ENCODE measurements around the gene LSM3. TPM values are rescaled to one million over a fixed set of nuclear protein-coding genes. Genes with fewer than 3 reads are reported as not detected.
A peak's percentile ranks its signal among the peaks of the same experiment; 100 is the strongest.

Gene LSM3
- total RNA-seq, 1 experiment from 2014 or later, result 17.7 TPM

DNA sequence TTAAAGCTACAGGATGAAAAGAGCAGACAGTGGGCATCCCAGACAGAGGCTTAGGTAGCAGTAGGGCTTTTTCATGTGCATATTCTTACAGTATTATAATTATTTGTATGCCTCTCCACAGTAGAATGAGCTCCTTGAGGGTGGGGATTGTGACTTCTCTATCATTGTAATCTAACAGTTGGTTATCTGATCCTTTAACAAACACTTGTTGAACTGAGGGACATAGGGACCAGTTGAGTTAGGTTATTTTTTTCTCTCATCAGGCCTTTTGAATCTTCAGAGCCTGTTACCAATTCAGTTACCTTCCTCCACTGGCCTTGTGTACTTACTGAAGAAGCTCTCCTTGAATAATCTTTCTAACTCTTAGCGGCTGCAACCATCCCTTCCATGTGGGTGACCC, 1.2 kb downstream of the LSM3 start:
- BruUV-seq (replicated peaks), result no TSS peak
- DNase-seq, result no peak

DNA sequence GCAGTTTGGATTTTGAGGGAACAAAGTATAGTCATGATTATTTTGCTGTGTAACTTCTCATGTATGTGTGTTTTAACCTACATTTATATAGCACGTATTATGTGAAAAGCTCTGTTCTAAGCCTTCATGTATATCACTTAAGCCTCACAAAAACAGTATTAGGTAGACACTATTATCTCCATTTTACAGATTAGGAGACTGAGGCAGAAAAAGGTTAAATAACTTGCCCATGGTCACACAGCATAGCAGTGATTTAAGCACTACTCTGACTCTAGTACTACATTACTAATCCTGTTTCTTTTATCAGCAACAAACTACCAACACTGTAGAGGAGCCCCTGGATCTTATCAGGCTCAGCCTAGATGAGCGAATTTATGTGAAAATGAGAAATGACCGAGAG, 2.6 kb downstream of the LSM3 start:
- Mint-ChIP-seq H3K27me3 (ENCODE audit: unreplicated experiment) (no peaks in the 10 kb centered on the region), H3K36me3 (ENCODE audit: insufficient read depth, unreplicated experiment) (peaks cover 35% of the 10 kb centered on the region), H3K4me1 (ENCODE audit: low read depth, unreplicated experiment) (peaks cover 21% of the 10 kb centered on the region), H3K4me3 (ENCODE audit: low read depth, unreplicated experiment) (no peak overlapping the region), H3K9me3 (ENCODE audit: low read depth, unreplicated experiment) (no peaks in the 10 kb centered on the region), H3K27ac (ENCODE audit: unreplicated experiment) (no peak overlapping the region)
- no TSS peak for BruUV-seq (replicated peaks)
- intact Hi-C loops (cut with micrococcal nuclease; ENCODE audit: unreplicated experiment), result no loop called here
- TF ChIP-seq CTCF (IDR thresholded peaks at IDR 0.05; ENCODE audit: unreplicated experiment), result no peak
- CTCF ChIA-PET, result interaction anchor here (0.7 kb wide), 1 partner anchor 22 kb away, joined by 4 read pairs; no protein-coding TSS in a partner anchor
- no peak for DNase-seq

More for the DNA sequence above, 1.2 kb downstream of the LSM3 start:
- H3K36me3 Mint-ChIP-seq (ENCODE audit: insufficient read depth, unreplicated experiment), result peaks cover 35% of the 10 kb centered on the region
- H3K27me3 Mint-ChIP-seq (ENCODE audit: unreplicated experiment), result no peaks in the 10 kb centered on the region
- H3K27ac Mint-ChIP-seq (ENCODE audit: unreplicated experiment), result peak overlapping the region; percentile 90
- H3K9me3 Mint-ChIP-seq (ENCODE audit: low read depth, unreplicated experiment), result no peaks in the 10 kb centered on the region
- CTCF ChIA-PET, result interaction anchor here (0.6 to 1.8 kb wide), 2 partner anchors 47 to 190 kb away, joined by 3 to 4 read pairs; no protein-coding TSS in a partner anchor
- H3K4me1 Mint-ChIP-seq (ENCODE audit: low read depth, unreplicated experiment), result peaks cover 30% of the 10 kb centered on the region
- intact Hi-C loops (cut with micrococcal nuclease; ENCODE audit: unreplicated experiment), result loop anchor here (2.0 kb wide), 1 partner anchor 35 kb away; no protein-coding TSS in a partner anchor
- TF ChIP-seq CTCF (IDR thresholded peaks at IDR 0.05; ENCODE audit: unreplicated experiment), result no peak
- peak overlapping the region; percentile 97 for H3K4me3 Mint-ChIP-seq (ENCODE audit: low read depth, unreplicated experiment)

DNA sequence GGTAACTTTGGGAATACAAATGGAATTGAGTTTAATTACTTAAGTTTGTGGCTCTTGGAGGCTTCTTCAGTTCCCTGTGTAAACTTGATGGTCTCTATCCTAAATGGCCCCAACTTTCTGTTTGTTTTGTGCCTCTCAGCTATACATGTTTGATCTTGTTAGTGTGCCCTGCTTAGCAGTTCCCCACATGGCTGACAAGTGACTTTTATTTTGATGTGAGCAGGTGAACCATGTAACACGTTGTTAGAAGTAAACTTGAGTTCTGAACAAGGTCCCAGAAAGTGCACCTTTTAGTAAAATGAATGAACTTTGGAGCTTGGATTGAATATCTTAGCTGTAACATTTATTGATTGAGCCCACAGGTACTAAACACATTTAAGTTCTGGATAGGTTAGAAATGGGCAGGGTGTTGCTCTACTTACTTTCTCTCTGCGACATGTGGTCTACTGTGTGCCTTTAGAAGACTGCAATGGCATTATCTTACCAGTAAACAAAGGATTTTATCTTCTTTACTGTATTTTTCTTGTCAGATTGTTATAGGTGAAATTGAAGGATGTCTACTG, 4.5 kb downstream of the LSM3 start:
- Mint-ChIP-seq H3K9me3 (ENCODE audit: low read depth, unreplicated experiment) (no peaks in the 10 kb centered on the region), H3K27me3 (ENCODE audit: unreplicated experiment) (no peaks in the 10 kb centered on the region), H3K36me3 (ENCODE audit: insufficient read depth, unreplicated experiment) (peaks cover 24% of the 10 kb centered on the region), H3K4me1 (ENCODE audit: low read depth, unreplicated experiment) (peaks cover 9% of the 10 kb centered on the region), H3K4me3 (ENCODE audit: low read depth, unreplicated experiment) (no peak overlapping the region), H3K27ac (ENCODE audit: unreplicated experiment) (no peak overlapping the region)
- no peak for TF ChIP-seq CTCF (IDR thresholded peaks at IDR 0.05; ENCODE audit: unreplicated experiment)
- intact Hi-C loops (cut with micrococcal nuclease; ENCODE audit: unreplicated experiment), result no loop called here
- BruUV-seq (replicated peaks), result no TSS peak
- CTCF ChIA-PET, result no interaction called here
- DNase-seq, result no peak

DNA sequence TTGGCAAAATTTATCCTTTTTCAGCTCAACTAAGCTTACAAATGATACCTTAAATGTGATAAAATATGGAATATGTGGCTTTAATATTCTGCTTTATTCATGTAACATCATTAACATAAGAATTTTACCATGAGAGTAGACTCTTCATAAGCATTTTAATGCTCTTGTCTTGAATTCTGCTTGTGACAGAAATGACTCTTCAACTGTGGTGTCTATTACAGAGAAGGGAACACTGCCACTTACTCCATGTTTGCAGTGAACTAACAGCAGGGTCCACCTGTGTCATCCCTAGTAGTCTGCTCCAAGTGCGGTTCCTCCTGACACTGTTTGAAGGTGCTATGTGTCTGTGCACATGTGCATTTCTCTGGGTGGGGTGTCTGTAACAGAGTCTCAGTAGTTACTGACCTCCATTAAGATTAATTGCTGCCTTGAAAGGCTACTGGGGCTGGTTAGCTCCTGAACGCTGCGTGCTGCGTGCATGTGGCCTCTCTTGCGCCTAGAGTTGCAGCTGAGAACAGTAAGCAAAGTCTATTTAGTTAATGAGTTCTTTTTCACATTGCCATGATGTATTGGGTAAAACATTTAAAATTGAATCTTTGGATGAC, 8.3 kb downstream of the LSM3 start:
- H3K9me3 Mint-ChIP-seq (ENCODE audit: low read depth, unreplicated experiment), result no peaks in the 10 kb centered on the region
- BruUV-seq (replicated peaks), result no TSS peak
- peaks cover 12% of the 10 kb centered on the region for H3K36me3 Mint-ChIP-seq (ENCODE audit: insufficient read depth, unreplicated experiment)
- H3K27ac Mint-ChIP-seq (ENCODE audit: unreplicated experiment), result no peak overlapping the region
- intact Hi-C loops (cut with micrococcal nuclease; ENCODE audit: unreplicated experiment), result no loop called here
- no peak overlapping the region for H3K4me3 Mint-ChIP-seq (ENCODE audit: low read depth, unreplicated experiment)
- no peak for DNase-seq
- H3K27me3 Mint-ChIP-seq (ENCODE audit: unreplicated experiment), result no peaks in the 10 kb centered on the region
- H3K4me1 Mint-ChIP-seq (ENCODE audit: low read depth, unreplicated experiment), result no peaks in the 10 kb centered on the region
- TF ChIP-seq CTCF (IDR thresholded peaks at IDR 0.05; ENCODE audit: unreplicated experiment), result no peak
- CTCF ChIA-PET, result no interaction called here

Measured in Calu3 (cell line).